Measurements from ENCODE around the gene ZFYVE19. TPM values are rescaled to one million over a fixed set of nuclear protein-coding genes. Genes with fewer than 3 reads are reported as not detected.

Gene ZFYVE19
- total and polyA plus RNA-seq, 2 donors (not counting 3 experiments of a cell fraction or from before 2014, with no cell fraction given) = 29.7 to 47.2 TPM

- DNase-seq (ENCODE audit: low read depth, low spot score) (no peak), FAIRE-seq (no peak)
- H3K9me1 ChIP-seq (replicated peaks; ENCODE audit: control insufficient read depth, extremely low read depth, insufficient read depth, low read length) = no peaks in the 10 kb centered on the region
- peak overlapping the region; percentile 64 to 67 (median 64) for H3K4me3 ChIP-seq (replicated peaks in 1 of 3; ENCODE audit: insufficient read depth in 1 of 3, low read depth in 1 of 3, low read length in 3 of 3)
- no peak overlapping the region for H3K27ac ChIP-seq (ENCODE audit: insufficient read depth, low read depth, low read length)
- H3K4me2 ChIP-seq (ENCODE audit: insufficient read depth, low read length) = peak overlapping the region; percentile 85
- peaks cover 2 to 12% of the 10 kb centered on the region in 2 experiments for H3K36me3 ChIP-seq (ENCODE audit: control insufficient read depth in 2 of 2, extremely low read depth in 1 of 2, insufficient read depth in 2 of 2, low read length in 2 of 2)
- intact Hi-C loops (cut with micrococcal nuclease) (loop anchor here (1.0 to 10.0 kb wide), 6 partner anchors 10 to 212 kb away; partner anchors contain the start of genes KNL1 and RMDN3), dilution Hi-C loops (cut with MboI; ENCODE audit: extremely low pct_ligation_motif_present, low sequenced_read_pairs) (no loop called here)
- H4K20me1 ChIP-seq (replicated peaks; ENCODE audit: control insufficient read depth, extremely low read depth, insufficient read depth, low read length) = no peaks in the 10 kb centered on the region
- H3K9ac ChIP-seq (replicated peaks; ENCODE audit: extremely low read depth, insufficient read depth, low read length) = peak overlapping the region; percentile 66
- peak overlapping the region; percentile 95 for H2AFZ ChIP-seq (ENCODE audit: low read depth, low read length)
- ChIA-PET POLR2A (interaction anchor here (0.6 to 0.7 kb wide), 2 partner anchors 12 to 112 kb away, joined by 4 to 5 read pairs; partner anchors contain the start of gene RAD51), CTCF (interaction anchor here (1.0 to 2.6 kb wide), 7 partner anchors 12 to 87 kb away, joined by 3 to 9 read pairs (median 4); partner anchors contain the start of genes C15orf62 and VPS18)
- H3K79me2 ChIP-seq (ENCODE audit: control insufficient read depth, insufficient read depth, low read length) = peaks cover 27% of the 10 kb centered on the region
- H3K9me3 ChIP-seq (replicated peaks; ENCODE audit: control insufficient read depth, insufficient read depth, low read length) = no peaks in the 10 kb centered on the region
- no peaks in the 10 kb centered on the region for H3K27me3 ChIP-seq (ENCODE audit: control insufficient read depth in 2 of 2, insufficient read depth in 2 of 2, low read length in 2 of 2)
- peaks cover 14% of the 10 kb centered on the region for H3K4me1 ChIP-seq (ENCODE audit: control insufficient read depth, extremely low read depth, insufficient read depth, low read length)
- BruUV-seq (replicated peaks) = no TSS peak
- no peak for TF ChIP-seq POLR2A (IDR thresholded peaks at IDR 0.05; ENCODE audit: low read depth, low read length)
- TF ChIP-seq POLR2AphosphoS5 (IDR thresholded peaks at IDR 0.05; ENCODE audit: insufficient read depth, low read depth, low read length) = no peak
- no peak for TF ChIP-seq MYC (IDR thresholded peaks at IDR 0.05; ENCODE audit: low read depth, low read length)
- no peak for TF ChIP-seq EZH2 (IDR thresholded peaks at IDR 0.05; ENCODE audit: borderline replicate concordance, low read depth, low read length, severe bottlenecking)
- no peak for TF ChIP-seq FOS (IDR thresholded peaks at IDR 0.05; ENCODE audit: borderline replicate concordance, insufficient read depth, low read length)
- TF ChIP-seq MAX (IDR thresholded peaks at IDR 0.05; ENCODE audit: insufficient read depth, insufficient read length) = no peak
- TF ChIP-seq CTCF (IDR thresholded peaks at IDR 0.05; ENCODE audit: extremely low read depth in 1 of 2, insufficient read depth in 1 of 2, low read depth in 1 of 2, low read length in 2 of 2) = no peak
- no peak for TF ChIP-seq GATA2 (IDR thresholded peaks at IDR 0.05; ENCODE audit: insufficient read depth, insufficient read length, low read depth, low read length)
- no peak for TF ChIP-seq JUN (IDR thresholded peaks at IDR 0.05; ENCODE audit: borderline replicate concordance, insufficient read depth, insufficient read length, low read depth)
Measured at GRCh38 chr15:40806672-40807027, 239 bp upstream of the ZFYVE19 start.

Data from endothelial cell of umbilical vein (primary cell).